Measurements from ENCODE around the gene RBBP8.

DNA sequence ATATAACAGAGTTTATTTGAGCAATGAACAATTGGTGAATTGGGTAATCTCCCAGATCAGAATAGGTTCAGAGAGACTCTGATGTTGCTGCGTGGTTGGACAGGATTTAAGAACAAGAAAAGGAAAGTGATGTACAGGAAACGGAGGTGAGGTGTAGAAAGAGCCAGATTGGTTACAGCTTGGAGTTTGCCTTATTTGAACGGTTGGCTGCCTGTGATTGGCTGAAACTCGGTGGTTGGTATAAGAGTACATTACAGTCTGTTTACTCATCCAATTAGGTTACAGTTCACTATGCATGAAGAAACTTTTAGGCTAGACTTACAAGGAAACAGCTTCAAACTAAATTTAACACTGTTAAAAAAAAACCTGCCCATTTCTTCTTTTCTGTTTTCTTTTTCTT, 134.1 kb downstream of the RBBP8 start:
- no peak for TF ChIP-seq TEAD1 (CRISPR knock-in tag; IDR thresholded peaks at IDR 0.05)
- TF ChIP-seq, protein P1, sequence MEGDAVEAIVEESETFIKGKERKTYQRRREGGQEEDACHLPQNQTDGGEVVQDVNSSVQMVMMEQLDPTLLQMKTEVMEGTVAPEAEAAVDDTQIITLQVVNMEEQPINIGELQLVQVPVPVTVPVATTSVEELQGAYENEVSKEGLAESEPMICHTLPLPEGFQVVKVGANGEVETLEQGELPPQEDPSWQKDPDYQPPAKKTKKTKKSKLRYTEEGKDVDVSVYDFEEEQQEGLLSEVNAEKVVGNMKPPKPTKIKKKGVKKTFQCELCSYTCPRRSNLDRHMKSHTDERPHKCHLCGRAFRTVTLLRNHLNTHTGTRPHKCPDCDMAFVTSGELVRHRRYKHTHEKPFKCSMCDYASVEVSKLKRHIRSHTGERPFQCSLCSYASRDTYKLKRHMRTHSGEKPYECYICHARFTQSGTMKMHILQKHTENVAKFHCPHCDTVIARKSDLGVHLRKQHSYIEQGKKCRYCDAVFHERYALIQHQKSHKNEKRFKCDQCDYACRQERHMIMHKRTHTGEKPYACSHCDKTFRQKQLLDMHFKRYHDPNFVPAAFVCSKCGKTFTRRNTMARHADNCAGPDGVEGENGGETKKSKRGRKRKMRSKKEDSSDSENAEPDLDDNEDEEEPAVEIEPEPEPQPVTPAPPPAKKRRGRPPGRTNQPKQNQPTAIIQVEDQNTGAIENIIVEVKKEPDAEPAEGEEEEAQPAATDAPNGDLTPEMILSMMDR (IDR thresholded peaks at IDR 0.05): no peak
- no peak for TF ChIP-seq NR3C1 (CRISPR knock-in tag; conservative IDR thresholded peaks at IDR 0.05; ENCODE audit: low read depth)
